OCI-LY7 (cell line): Measurements from ENCODE around the gene ACBD6. TPM values are rescaled to one million over a fixed set of nuclear protein-coding genes. Genes with fewer than 3 reads are reported as not detected.

Experiments used
- BruUV-seq: library from RNA; stranded (reverse); fragments of 400-500 nt; replicated peaks from 2 replicates; lab custom pipeline; 2021; lab: Mats Ljungman, UMichigan
- CTCF ChIA-PET: fragments of 300-600 bp; sonication (Branson Sonifier 250); formaldehyde crosslinking; loops from one replicate; lab custom pipeline; 2022; ENCODE audit warnings: antibody characterized with exemption; ENCODE audit not compliant: unreplicated experiment; lab: Charles Lee
- POLR2A ChIA-PET: fragments of 300-600 bp; sonication (Branson Sonifier 250); formaldehyde crosslinking; loops from one replicate; lab custom pipeline; 2022; ENCODE audit warnings: antibody characterized with exemption; lab: Charles Lee
- DNase-seq: peaks from one replicate; pipeline ENCODE4 v3.0.0-alpha.2; 2015; ENCODE audit warnings: low spot score
- H2AFZ ChIP-seq: fragments of 200-600 bp; sonication (generic), shearing (Covaris generic); 2 replicates; pipeline ENCODE4 v1.6.1; 2014; ENCODE audit warnings: mild to moderate bottlenecking, antibody characterized with exemption, low read length, moderate library complexity
- H3K27ac ChIP-seq: fragments of 200-600 bp; sonication (generic); 2 replicates; pipeline ENCODE4 v1.5.1; 2014; ENCODE audit warnings: mixed run types, low read depth, mild to moderate bottlenecking, moderate library complexity, low read length, inconsistent platforms; ENCODE audit not compliant: poor library complexity, severe bottlenecking
- H3K36me3 ChIP-seq: fragments of 200-600 bp; sonication (generic); 2 replicates; pipeline ENCODE4 v1.6.1; 2014; ENCODE audit warnings: mild to moderate bottlenecking, antibody characterized with exemption, low read length, moderate library complexity, mixed read lengths; ENCODE audit not compliant: insufficient read depth
- H3K4me1 ChIP-seq: fragments of 200-600 bp; sonication (generic); 2 replicates; pipeline ENCODE4 v1.5.1; 2014; ENCODE audit warnings: mild to moderate bottlenecking, low read length; ENCODE audit not compliant: insufficient read depth, poor library complexity, severe bottlenecking
- H3K4me2 ChIP-seq: fragments of 200-600 bp; sonication (generic); 2 replicates; pipeline ENCODE4 v1.6.1; 2014; ENCODE audit warnings: mild to moderate bottlenecking, low read length
- H3K4me3 ChIP-seq: fragments of 200-600 bp; sonication (generic); 2 replicates; pipeline ENCODE4 v1.5.1; 2014; ENCODE audit warnings: mild to moderate bottlenecking, low read depth, low read length; ENCODE audit not compliant: poor library complexity, severe bottlenecking
- H3K79me2 ChIP-seq: fragments of 200-600 bp; sonication (generic); 2 replicates; pipeline ENCODE4 v1.6.1; 2016; ENCODE audit warnings: low read depth, mild to moderate bottlenecking, low read length, moderate library complexity, mixed read lengths; ENCODE audit not compliant: insufficient read depth
- H3K9me2 ChIP-seq: fragments of 200-600 bp; sonication (generic); 2 replicates; pipeline ENCODE4 v1.6.1; 2016; ENCODE audit warnings: mild to moderate bottlenecking, low read length, mixed read lengths; ENCODE audit not compliant: insufficient read depth
- H3K9me3 ChIP-seq: fragments of 200-600 bp; sonication (generic); 2 replicates; pipeline ENCODE4 v1.6.1; 2014; ENCODE audit warnings: mild to moderate bottlenecking, mixed run types, low read length, mixed read lengths
- H4K20me1 ChIP-seq: fragments of 200-600 bp; sonication (generic); 2 replicates; pipeline ENCODE4 v1.6.1; 2014; ENCODE audit warnings: mild to moderate bottlenecking, antibody characterized with exemption, low read length, moderate library complexity, mixed read lengths; ENCODE audit not compliant: insufficient read depth
- CTCF ChIP-seq: fragments of 200-600 bp; sonication (generic); conservative IDR thresholded peaks from 2 replicates; pipeline ENCODE4 v1.5.1; 2014; ENCODE audit warnings: mild to moderate bottlenecking, antibody characterized with exemption, low read length, moderate library complexity, mixed read lengths
- EZH2phosphoT487 ChIP-seq: fragments of 200-600 bp; sonication (generic); IDR thresholded peaks from 2 replicates; pipeline ENCODE4 v1.6.1; 2018; ENCODE audit warnings: low read depth, borderline replicate concordance, mild to moderate bottlenecking, mixed run types, antibody characterized with exemption, low read length, moderate library complexity, mixed read lengths
- intact Hi-C: fragments of 100-400 bp; cut with micrococcal nuclease; formaldehyde crosslinking; loops from one replicate; pipeline ENCODE4 v1.10.0; 2022; ENCODE audit not compliant: unreplicated experiment
- total RNA-seq, 2 experiments: library from RNA; depleted of rRNA in 1 of 2; stranded (reverse); fragments of >200 nt in 1 of 2; shearing (Covaris generic) in 1 of 2; gene quantifications; 2 replicates each; pipeline ENCODE4 v1.2.3, GENCODE V29; 2014 to 2022

ACBD6 gene
- total RNA-seq, 2 experiments from 2014 or later: 61.2 to 78.4 TPM

GRCh38 chr1:180246579-180246978 lies 255.8 kb downstream of the ACBD6 start:
- Histone ChIP-seq H3K9me3 (no peaks in the 10 kb centered on the region), H2AFZ (no peak overlapping the region), H3K9me2 (no peaks in the 10 kb centered on the region), H3K79me2 (no peaks in the 10 kb centered on the region), H3K4me1 (no peaks in the 10 kb centered on the region), H3K4me2 (no peak overlapping the region), H3K27ac (no peak overlapping the region), H3K36me3 (no peaks in the 10 kb centered on the region), H3K4me3 (no peak overlapping the region), H4K20me1 (no peaks in the 10 kb centered on the region)
- BruUV-seq: no TSS peak
- ChIA-PET POLR2A (no interaction called here), CTCF (no interaction called here)
- no peak for DNase-seq
- TF ChIP-seq CTCF: no peak
- TF ChIP-seq EZH2phosphoT487: no peak
- intact Hi-C loops: no loop called here

- Histone ChIP-seq H3K4me2 (no peak overlapping the region), H3K36me3 (no peaks in the 10 kb centered on the region), H4K20me1 (no peaks in the 10 kb centered on the region), H3K79me2 (no peaks in the 10 kb centered on the region), H2AFZ (no peak overlapping the region), H3K27ac (no peak overlapping the region), H3K9me3 (no peaks in the 10 kb centered on the region), H3K4me1 (no peaks in the 10 kb centered on the region), H3K4me3 (no peak overlapping the region), H3K9me2 (no peaks in the 10 kb centered on the region)
- no peak for TF ChIP-seq EZH2phosphoT487
- no peak for TF ChIP-seq CTCF
- ChIA-PET POLR2A (no interaction called here), CTCF (no interaction called here)
- intact Hi-C loops: no loop called here
- BruUV-seq: no TSS peak
- no peak for DNase-seq
These were observed 257.5 kb downstream of the ACBD6 start for GRCh38 chr1:180244840-180245239.

- H3K79me2 ChIP-seq: no peaks in the 10 kb centered on the region
- POLR2A ChIA-PET: no interaction called here
- no TSS peak for BruUV-seq
- no peak for TF ChIP-seq EZH2phosphoT487
- no peak for TF ChIP-seq CTCF
- H3K9me3 ChIP-seq: no peaks in the 10 kb centered on the region
- H3K27ac ChIP-seq: no peak overlapping the region
- no peaks in the 10 kb centered on the region for H3K4me1 ChIP-seq
- H4K20me1 ChIP-seq: no peaks in the 10 kb centered on the region
- no peaks in the 10 kb centered on the region for H3K9me2 ChIP-seq
- H2AFZ ChIP-seq: no peak overlapping the region
- CTCF ChIA-PET: no interaction called here
- no peak overlapping the region for H3K4me3 ChIP-seq
- DNase-seq: no peak
- no peak overlapping the region for H3K4me2 ChIP-seq
- intact Hi-C loops: loop anchor here (2.0 kb wide), 1 partner anchor 57 kb away; no protein-coding TSS in a partner anchor
- H3K36me3 ChIP-seq: no peaks in the 10 kb centered on the region
These were observed 258.7 kb downstream of the ACBD6 start for GRCh38 chr1:180243517-180244221.
